HEK293 (cell line): ENCODE data around the gene ALDH4A1.

Experiments
- HOXC10 ChIP-seq: sonication (generic); formaldehyde crosslinking; IDR thresholded peaks from 2 replicates; pipeline ENCODE4 v1.8.1; 2023; ENCODE audit warnings: mild to moderate bottlenecking, missing genetic modification reagents
- KLF16 ChIP-seq: fragments of 450-650 bp; formaldehyde crosslinking; IDR thresholded peaks from 2 replicates; pipeline ENCODE4 v1.5.1; 2017; ENCODE audit warnings: missing biosample characterization, missing genetic modification characterization
- ZEB2 ChIP-seq: fragments of 450-650 bp; formaldehyde crosslinking; IDR thresholded peaks from 2 replicates; pipeline ENCODE4 v1.5.1; 2016; ENCODE audit warnings: missing biosample characterization, missing genetic modification characterization
- ZNF311 ChIP-seq: fragments of 450-650 bp; formaldehyde crosslinking; IDR thresholded peaks from 2 replicates; pipeline ENCODE4 v1.5.1; 2017; ENCODE audit warnings: missing biosample characterization, missing genetic modification characterization, borderline replicate concordance
- ZNF426 ChIP-seq: fragments of 450-650 bp; formaldehyde crosslinking; IDR thresholded peaks from 2 replicates; pipeline ENCODE4 v1.5.1; 2017; ENCODE audit warnings: missing biosample characterization, missing genetic modification characterization, mild to moderate bottlenecking, inconsistent platforms, moderate library complexity
- TF ChIP-seq, protein P1 (sequence below): sonication (generic); formaldehyde crosslinking; IDR thresholded peaks from 2 replicates; pipeline ENCODE4 v1.8.1; 2022; ENCODE audit warnings: mild to moderate bottlenecking, moderate library complexity, missing genetic modification reagents
- TF ChIP-seq, protein P2 (sequence below): fragments of 450-650 bp; formaldehyde crosslinking; IDR thresholded peaks from 2 replicates; pipeline ENCODE4 v1.5.1; 2016; ENCODE audit warnings: missing biosample characterization, missing genetic modification characterization
- TF ChIP-seq, protein P3 (sequence below): fragments of 450-650 bp; formaldehyde crosslinking; optimal IDR thresholded peaks from 2 replicates; pipeline ENCODE3; 2016; ENCODE audit warnings: missing biosample characterization, mild to moderate bottlenecking, missing genetic modification characterization
- TF ChIP-seq, protein P4 (sequence below): fragments of 450-650 bp; formaldehyde crosslinking; IDR thresholded peaks from 2 replicates; pipeline ENCODE4 v1.5.1; 2016; ENCODE audit warnings: missing biosample characterization, missing genetic modification characterization
- TF ChIP-seq, protein P5 (sequence below): fragments of 450-650 bp; formaldehyde crosslinking; IDR thresholded peaks from 2 replicates; pipeline ENCODE4 v1.5.1; 2016; ENCODE audit warnings: missing biosample characterization, missing genetic modification characterization
- TF ChIP-seq, protein P6 (sequence below): fragments of 450-650 bp; formaldehyde crosslinking; IDR thresholded peaks from 2 replicates; pipeline ENCODE4 v1.5.1; 2016; ENCODE audit warnings: missing biosample characterization, missing genetic modification characterization

DNA sequence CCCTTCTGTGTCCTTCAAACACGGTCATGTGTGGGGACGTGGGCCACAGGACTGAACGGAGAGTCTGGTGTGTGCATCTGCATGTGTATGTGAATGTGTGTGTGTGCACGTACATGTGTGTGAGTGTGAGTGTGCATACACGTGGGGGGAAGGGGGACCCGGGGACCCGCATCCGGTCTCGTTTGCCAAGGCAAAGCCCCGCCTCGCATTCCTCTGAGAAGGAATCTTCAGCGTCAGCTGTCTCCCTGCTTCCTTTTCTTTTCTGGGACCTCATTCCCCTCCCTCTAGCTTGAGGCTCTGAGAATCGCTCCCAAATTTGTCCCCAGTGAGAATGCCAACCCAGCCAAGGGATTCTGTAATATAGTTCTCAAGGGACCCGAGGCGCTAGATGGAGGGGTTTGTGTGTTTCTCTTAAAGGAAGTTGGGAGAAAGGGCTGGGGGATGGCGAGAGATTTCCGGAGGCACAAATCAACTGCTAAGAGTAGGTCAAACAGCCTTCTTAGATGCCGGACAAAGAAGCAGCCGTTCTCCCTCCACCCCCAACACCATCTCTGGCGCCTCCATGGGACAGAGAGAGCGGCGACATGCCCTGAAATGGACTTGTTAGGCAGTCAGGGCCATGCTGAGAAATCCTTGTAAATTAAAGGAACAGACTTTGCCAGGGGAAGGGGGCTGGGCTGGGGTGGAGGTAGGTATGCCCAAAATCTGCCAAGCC is 47.5 kb upstream of the ALDH4A1 start:
- TF ChIP-seq, protein P1, sequence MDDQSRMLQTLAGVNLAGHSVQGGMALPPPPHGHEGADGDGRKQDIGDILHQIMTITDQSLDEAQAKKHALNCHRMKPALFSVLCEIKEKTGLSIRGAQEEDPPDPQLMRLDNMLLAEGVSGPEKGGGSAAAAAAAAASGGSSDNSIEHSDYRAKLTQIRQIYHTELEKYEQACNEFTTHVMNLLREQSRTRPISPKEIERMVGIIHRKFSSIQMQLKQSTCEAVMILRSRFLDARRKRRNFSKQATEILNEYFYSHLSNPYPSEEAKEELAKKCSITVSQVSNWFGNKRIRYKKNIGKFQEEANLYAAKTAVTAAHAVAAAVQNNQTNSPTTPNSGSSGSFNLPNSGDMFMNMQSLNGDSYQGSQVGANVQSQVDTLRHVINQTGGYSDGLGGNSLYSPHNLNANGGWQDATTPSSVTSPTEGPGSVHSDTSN, result no peak
- TF ChIP-seq ZNF426 (no peak), ZNF311 (tag by site-specific recombination) (no peak), ZEB2 (tag by site-specific recombination) (no peak), KLF16 (tag by site-specific recombination) (no peak), HOXC10 (CRISPR knock-in tag) (no peak)
- TF ChIP-seq, protein P2, sequence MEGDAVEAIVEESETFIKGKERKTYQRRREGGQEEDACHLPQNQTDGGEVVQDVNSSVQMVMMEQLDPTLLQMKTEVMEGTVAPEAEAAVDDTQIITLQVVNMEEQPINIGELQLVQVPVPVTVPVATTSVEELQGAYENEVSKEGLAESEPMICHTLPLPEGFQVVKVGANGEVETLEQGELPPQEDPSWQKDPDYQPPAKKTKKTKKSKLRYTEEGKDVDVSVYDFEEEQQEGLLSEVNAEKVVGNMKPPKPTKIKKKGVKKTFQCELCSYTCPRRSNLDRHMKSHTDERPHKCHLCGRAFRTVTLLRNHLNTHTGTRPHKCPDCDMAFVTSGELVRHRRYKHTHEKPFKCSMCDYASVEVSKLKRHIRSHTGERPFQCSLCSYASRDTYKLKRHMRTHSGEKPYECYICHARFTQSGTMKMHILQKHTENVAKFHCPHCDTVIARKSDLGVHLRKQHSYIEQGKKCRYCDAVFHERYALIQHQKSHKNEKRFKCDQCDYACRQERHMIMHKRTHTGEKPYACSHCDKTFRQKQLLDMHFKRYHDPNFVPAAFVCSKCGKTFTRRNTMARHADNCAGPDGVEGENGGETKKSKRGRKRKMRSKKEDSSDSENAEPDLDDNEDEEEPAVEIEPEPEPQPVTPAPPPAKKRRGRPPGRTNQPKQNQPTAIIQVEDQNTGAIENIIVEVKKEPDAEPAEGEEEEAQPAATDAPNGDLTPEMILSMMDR (tag by site-specific recombination), result no peak
- TF ChIP-seq, protein P3, sequence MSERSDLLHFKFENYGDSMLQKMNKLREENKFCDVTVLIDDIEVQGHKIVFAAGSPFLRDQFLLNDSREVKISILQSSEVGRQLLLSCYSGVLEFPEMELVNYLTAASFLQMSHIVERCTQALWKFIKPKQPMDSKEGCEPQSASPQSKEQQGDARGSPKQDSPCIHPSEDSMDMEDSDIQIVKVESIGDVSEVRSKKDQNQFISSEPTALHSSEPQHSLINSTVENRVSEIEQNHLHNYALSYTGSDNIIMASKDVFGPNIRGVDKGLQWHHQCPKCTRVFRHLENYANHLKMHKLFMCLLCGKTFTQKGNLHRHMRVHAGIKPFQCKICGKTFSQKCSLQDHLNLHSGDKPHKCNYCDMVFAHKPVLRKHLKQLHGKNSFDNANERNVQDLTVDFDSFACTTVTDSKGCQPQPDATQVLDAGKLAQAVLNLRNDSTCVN, result no peak
- TF ChIP-seq, protein P4, sequence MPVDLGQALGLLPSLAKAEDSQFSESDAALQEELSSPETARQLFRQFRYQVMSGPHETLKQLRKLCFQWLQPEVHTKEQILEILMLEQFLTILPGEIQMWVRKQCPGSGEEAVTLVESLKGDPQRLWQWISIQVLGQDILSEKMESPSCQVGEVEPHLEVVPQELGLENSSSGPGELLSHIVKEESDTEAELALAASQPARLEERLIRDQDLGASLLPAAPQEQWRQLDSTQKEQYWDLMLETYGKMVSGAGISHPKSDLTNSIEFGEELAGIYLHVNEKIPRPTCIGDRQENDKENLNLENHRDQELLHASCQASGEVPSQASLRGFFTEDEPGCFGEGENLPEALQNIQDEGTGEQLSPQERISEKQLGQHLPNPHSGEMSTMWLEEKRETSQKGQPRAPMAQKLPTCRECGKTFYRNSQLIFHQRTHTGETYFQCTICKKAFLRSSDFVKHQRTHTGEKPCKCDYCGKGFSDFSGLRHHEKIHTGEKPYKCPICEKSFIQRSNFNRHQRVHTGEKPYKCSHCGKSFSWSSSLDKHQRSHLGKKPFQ (tag by site-specific recombination), result no peak
- TF ChIP-seq, protein P5, sequence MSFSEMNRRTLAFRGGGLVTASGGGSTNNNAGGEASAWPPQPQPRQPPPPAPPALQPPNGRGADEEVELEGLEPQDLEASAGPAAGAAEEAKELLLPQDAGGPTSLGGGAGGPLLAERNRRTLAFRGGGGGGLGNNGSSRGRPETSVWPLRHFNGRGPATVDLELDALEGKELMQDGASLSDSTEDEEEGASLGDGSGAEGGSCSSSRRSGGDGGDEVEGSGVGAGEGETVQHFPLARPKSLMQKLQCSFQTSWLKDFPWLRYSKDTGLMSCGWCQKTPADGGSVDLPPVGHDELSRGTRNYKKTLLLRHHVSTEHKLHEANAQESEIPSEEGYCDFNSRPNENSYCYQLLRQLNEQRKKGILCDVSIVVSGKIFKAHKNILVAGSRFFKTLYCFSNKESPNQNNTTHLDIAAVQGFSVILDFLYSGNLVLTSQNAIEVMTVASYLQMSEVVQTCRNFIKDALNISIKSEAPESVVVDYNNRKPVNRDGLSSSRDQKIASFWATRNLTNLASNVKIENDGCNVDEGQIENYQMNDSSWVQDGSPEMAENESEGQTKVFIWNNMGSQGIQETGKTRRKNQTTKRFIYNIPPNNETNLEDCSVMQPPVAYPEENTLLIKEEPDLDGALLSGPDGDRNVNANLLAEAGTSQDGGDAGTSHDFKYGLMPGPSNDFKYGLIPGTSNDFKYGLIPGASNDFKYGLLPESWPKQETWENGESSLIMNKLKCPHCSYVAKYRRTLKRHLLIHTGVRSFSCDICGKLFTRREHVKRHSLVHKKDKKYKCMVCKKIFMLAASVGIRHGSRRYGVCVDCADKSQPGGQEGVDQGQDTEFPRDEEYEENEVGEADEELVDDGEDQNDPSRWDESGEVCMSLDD, result no peak
- TF ChIP-seq, protein P6, sequence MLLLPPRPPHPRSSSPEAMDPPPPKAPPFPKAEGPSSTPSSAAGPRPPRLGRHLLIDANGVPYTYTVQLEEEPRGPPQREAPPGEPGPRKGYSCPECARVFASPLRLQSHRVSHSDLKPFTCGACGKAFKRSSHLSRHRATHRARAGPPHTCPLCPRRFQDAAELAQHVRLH (tag by site-specific recombination), result no peak
